Activated naive CD4-positive, alpha-beta T cell treated with anti-CD3 and anti-CD28 coated beads for 36 hours (primary cell): ENCODE data around the gene LEKR1. TPM values are rescaled to one million over a fixed set of nuclear protein-coding genes. Genes with fewer than 3 reads are reported as not detected.

Experiments
- CTCF ChIA-PET: fragments of 350-600 bp; sonication (Branson Sonifier 250); formaldehyde crosslinking; loops from one replicate; lab custom pipeline; 2021; ENCODE audit warnings: antibody characterized with exemption; lab: Charles Lee
- DNase-seq: peaks from one replicate; pipeline ENCODE4 v3.0.0-alpha.2; 2020
- H3K27ac Mint-ChIP-seq: one replicate; pipeline ENCODE4 v1.8.0; 2021; ENCODE audit warnings: mild to moderate bottlenecking, mixed read lengths
- H3K27me3 Mint-ChIP-seq: one replicate; pipeline ENCODE4 v1.8.0; 2021; ENCODE audit warnings: low read depth, mixed read lengths
- H3K36me3 Mint-ChIP-seq: one replicate; pipeline ENCODE4 v1.8.0; 2021; ENCODE audit warnings: low read depth, mixed read lengths
- H3K4me1 Mint-ChIP-seq: one replicate; pipeline ENCODE4 v1.8.0; 2021; ENCODE audit warnings: low read depth, mixed read lengths
- H3K4me3 Mint-ChIP-seq: one replicate; pipeline ENCODE4 v1.8.0; 2021; ENCODE audit warnings: mild to moderate bottlenecking, moderate library complexity, mixed read lengths
- H3K9me3 Mint-ChIP-seq: one replicate; pipeline ENCODE4 v1.8.0; 2021; ENCODE audit warnings: mixed read lengths
- intact Hi-C: fragments of 100-400 bp; cut with micrococcal nuclease; formaldehyde crosslinking; loops from one replicate; pipeline ENCODE4 v1.15.1; 2023
- total RNA-seq, 2 experiments: library from RNA; stranded (reverse); gene quantifications; one replicate each; pipeline ENCODE4 v1.2.3, GENCODE V29; 2021

Gene LEKR1
- total RNA-seq, 2 experiments from 2014 or later = 0.43 to 0.77 TPM

- intact Hi-C loops = no loop called here
- no peak overlapping the region for H3K4me3 Mint-ChIP-seq
- H3K4me1 Mint-ChIP-seq = peaks cover 48% of the 10 kb centered on the region
- no peak for DNase-seq
- H3K36me3 Mint-ChIP-seq = no peaks in the 10 kb centered on the region
- CTCF ChIA-PET = interaction anchor here (0.6 to 3.2 kb wide), 6 partner anchors 10 to 417 kb away, joined by 3 to 24 read pairs (median 7); no protein-coding TSS in a partner anchor
- H3K9me3 Mint-ChIP-seq = no peaks in the 10 kb centered on the region
- H3K27me3 Mint-ChIP-seq = peaks cover 4% of the 10 kb centered on the region
- no peak overlapping the region for H3K27ac Mint-ChIP-seq
Observed at GRCh38 chr3:157092230-157092629, 266.1 kb downstream of the LEKR1 start.

DNA sequence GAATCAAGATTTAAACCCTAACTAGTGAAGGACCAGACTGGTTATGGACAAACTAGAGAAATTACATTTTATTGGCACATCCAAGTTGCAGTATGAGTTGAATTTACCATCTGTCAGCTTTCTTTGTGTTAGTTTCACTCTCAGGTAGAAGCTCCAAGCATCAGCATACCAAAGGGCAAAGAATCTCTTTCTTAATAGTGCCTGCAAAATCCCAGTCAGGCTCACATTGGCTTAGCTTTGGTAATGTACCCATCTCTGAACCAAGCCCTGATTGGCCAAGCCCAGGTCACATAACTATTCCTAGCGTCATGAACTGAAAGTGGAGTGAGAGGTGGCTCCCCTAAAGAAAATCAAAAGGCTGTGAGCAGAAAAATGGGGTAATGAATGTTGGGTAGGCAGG, 266.9 kb downstream of the LEKR1 start:
- Mint-ChIP-seq H3K9me3 (no peaks in the 10 kb centered on the region), H3K4me3 (no peak overlapping the region), H3K4me1 (peaks cover 39% of the 10 kb centered on the region), H3K36me3 (no peaks in the 10 kb centered on the region), H3K27ac (no peak overlapping the region), H3K27me3 (peaks cover under 1% of the 10 kb centered on the region)
- CTCF ChIA-PET = interaction anchor here (0.7 to 3.2 kb wide), 4 partner anchors 9 to 1419 kb away, joined by 3 to 24 read pairs (median 8); no protein-coding TSS in a partner anchor
- intact Hi-C loops = no loop called here
- DNase-seq = peak; percentile 49

DNA sequence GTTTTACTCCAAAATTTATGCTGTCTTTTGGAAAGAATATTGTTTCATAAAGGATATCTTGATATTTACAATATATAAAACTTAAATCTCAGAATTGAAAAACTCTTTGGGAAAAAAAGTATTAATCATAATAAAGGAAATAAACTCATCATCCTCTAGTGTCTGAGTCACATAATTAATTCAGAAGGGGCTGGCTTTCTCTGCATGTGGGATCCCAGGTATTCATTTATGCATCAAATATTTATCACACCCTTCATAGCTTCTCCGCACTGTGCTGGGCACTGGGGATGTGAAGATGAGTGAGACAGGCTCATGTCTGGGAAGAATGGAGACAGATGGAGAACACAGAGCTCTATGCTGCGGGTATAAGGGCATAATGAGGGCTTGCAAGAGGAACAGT, 268.1 kb downstream of the LEKR1 start:
- Mint-ChIP-seq H3K4me1 (peaks cover 43% of the 10 kb centered on the region), H3K27ac (no peak overlapping the region), H3K4me3 (no peak overlapping the region), H3K36me3 (no peaks in the 10 kb centered on the region), H3K27me3 (no peaks in the 10 kb centered on the region), H3K9me3 (no peaks in the 10 kb centered on the region)
- DNase-seq = no peak
- intact Hi-C loops = no loop called here
- CTCF ChIA-PET = interaction anchor here (0.6 to 0.9 kb wide), 3 partner anchors 13 to 33 kb away, joined by 3 to 7 read pairs (median 3); no protein-coding TSS in a partner anchor

DNA sequence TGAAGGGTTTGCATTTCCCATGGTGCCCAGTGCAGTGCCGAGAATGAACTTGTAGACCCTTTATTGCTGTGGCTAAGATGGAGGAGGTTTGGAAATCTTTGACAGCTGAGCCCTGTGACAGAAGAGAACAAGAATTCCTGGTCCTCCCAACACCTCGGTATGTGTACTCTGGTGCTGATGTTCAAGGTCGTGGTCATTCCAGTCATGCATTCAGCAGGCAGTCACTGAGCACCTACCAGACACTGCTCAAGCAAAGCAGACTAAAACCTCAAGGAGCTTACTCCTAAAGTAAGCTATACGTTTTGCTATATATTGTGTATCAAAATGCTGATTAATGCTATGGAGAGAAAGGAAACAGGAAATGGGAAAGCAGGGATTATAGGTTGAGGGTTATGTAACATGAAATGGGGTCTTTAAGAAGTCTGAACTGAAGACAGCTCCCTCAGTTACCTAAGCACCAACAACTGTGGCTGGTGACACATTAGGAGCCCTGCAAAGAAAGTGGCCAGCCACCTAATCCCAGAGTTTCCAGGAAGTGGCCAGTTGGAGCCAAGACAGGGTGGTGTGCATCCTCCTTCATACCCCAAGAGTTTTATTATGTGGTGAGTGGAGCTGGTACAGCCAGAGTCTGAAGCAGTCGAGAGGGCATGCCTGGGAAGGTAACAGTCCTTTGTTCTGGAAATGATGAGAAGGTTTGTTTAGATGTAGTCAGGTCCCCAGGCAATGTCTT, 268.8 kb downstream of the LEKR1 start:
- no peaks in the 10 kb centered on the region for H3K36me3 Mint-ChIP-seq
- H3K9me3 Mint-ChIP-seq = no peaks in the 10 kb centered on the region
- intact Hi-C loops = no loop called here
- no peaks in the 10 kb centered on the region for H3K27me3 Mint-ChIP-seq
- no peak overlapping the region for H3K4me3 Mint-ChIP-seq
- CTCF ChIA-PET = interaction anchor here (0.7 to 0.9 kb wide), 5 partner anchors 14 to 301 kb away, joined by 3 read pairs; no protein-coding TSS in a partner anchor
- H3K4me1 Mint-ChIP-seq = peaks cover 43% of the 10 kb centered on the region
- no peak for DNase-seq
- no peak overlapping the region for H3K27ac Mint-ChIP-seq

Other genes with a start within 250 kb of the LEKR1 start
- 10 to 100 TPM; 15.7 to 17.1 TPM for gene TIPARP, start 151.8 kb upstream of the LEKR1 start, total RNA-seq